Measurements from ENCODE around the gene CXCL5.

GRCh38 chr4:74031576-74031975 lies 33.1 kb upstream of the CXCL5 start:
- no peak for TF ChIP-seq CTCF (conservative IDR thresholded peaks at IDR 0.05)
- TF ChIP-seq EZH2 (IDR thresholded peaks at IDR 0.05; ENCODE audit: low read depth) = no peak

All from PC-9 (cell line).